Measurements from ENCODE around the gene IPO5. TPM values are rescaled to one million over a fixed set of nuclear protein-coding genes. Genes with fewer than 3 reads are reported as not detected.

The IPO5 gene
- total and polyA plus RNA-seq, 2 of the 8 experiments (the other 6 are each of a cell fraction or from before 2014, with no cell fraction given) = 143 to 410 TPM

DNA sequence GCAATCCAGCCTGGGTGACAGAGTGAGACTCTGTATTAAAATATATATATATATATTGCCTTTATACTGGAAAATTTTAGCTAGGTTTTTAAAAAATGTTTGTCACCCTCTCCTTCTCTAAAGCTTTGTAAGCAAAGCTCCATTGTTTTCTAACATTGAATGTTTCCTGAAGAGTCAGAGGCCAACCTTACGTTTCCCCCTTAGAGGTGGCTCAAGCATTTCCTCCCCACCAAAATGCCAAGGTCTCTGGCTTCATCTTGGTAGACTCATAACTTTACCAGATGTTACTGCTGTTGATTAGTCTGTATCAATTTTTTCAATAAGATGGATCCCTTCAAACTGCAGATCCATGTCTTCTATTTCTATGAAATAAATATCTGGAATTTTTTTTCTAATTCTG, 25.2 kb upstream of the IPO5 start (continued):
- TF ChIP-seq, protein P1, sequence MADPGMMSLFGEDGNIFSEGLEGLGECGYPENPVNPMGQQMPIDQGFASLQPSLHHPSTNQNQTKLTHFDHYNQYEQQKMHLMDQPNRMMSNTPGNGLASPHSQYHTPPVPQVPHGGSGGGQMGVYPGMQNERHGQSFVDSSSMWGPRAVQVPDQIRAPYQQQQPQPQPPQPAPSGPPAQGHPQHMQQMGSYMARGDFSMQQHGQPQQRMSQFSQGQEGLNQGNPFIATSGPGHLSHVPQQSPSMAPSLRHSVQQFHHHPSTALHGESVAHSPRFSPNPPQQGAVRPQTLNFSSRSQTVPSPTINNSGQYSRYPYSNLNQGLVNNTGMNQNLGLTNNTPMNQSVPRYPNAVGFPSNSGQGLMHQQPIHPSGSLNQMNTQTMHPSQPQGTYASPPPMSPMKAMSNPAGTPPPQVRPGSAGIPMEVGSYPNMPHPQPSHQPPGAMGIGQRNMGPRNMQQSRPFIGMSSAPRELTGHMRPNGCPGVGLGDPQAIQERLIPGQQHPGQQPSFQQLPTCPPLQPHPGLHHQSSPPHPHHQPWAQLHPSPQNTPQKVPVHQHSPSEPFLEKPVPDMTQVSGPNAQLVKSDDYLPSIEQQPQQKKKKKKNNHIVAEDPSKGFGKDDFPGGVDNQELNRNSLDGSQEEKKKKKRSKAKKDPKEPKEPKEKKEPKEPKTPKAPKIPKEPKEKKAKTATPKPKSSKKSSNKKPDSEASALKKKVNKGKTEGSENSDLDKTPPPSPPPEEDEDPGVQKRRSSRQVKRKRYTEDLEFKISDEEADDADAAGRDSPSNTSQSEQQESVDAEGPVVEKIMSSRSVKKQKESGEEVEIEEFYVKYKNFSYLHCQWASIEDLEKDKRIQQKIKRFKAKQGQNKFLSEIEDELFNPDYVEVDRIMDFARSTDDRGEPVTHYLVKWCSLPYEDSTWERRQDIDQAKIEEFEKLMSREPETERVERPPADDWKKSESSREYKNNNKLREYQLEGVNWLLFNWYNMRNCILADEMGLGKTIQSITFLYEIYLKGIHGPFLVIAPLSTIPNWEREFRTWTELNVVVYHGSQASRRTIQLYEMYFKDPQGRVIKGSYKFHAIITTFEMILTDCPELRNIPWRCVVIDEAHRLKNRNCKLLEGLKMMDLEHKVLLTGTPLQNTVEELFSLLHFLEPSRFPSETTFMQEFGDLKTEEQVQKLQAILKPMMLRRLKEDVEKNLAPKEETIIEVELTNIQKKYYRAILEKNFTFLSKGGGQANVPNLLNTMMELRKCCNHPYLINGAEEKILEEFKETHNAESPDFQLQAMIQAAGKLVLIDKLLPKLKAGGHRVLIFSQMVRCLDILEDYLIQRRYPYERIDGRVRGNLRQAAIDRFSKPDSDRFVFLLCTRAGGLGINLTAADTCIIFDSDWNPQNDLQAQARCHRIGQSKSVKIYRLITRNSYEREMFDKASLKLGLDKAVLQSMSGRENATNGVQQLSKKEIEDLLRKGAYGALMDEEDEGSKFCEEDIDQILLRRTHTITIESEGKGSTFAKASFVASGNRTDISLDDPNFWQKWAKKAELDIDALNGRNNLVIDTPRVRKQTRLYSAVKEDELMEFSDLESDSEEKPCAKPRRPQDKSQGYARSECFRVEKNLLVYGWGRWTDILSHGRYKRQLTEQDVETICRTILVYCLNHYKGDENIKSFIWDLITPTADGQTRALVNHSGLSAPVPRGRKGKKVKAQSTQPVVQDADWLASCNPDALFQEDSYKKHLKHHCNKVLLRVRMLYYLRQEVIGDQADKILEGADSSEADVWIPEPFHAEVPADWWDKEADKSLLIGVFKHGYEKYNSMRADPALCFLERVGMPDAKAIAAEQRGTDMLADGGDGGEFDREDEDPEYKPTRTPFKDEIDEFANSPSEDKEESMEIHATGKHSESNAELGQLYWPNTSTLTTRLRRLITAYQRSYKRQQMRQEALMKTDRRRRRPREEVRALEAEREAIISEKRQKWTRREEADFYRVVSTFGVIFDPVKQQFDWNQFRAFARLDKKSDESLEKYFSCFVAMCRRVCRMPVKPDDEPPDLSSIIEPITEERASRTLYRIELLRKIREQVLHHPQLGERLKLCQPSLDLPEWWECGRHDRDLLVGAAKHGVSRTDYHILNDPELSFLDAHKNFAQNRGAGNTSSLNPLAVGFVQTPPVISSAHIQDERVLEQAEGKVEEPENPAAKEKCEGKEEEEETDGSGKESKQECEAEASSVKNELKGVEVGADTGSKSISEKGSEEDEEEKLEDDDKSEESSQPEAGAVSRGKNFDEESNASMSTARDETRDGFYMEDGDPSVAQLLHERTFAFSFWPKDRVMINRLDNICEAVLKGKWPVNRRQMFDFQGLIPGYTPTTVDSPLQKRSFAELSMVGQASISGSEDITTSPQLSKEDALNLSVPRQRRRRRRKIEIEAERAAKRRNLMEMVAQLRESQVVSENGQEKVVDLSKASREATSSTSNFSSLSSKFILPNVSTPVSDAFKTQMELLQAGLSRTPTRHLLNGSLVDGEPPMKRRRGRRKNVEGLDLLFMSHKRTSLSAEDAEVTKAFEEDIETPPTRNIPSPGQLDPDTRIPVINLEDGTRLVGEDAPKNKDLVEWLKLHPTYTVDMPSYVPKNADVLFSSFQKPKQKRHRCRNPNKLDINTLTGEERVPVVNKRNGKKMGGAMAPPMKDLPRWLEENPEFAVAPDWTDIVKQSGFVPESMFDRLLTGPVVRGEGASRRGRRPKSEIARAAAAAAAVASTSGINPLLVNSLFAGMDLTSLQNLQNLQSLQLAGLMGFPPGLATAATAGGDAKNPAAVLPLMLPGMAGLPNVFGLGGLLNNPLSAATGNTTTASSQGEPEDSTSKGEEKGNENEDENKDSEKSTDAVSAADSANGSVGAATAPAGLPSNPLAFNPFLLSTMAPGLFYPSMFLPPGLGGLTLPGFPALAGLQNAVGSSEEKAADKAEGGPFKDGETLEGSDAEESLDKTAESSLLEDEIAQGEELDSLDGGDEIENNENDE (IDR thresholded peaks at IDR 0.05; ENCODE audit: insufficient replicate concordance, low read length) = no peak
- no peak for TF ChIP-seq CHD1 (IDR thresholded peaks at IDR 0.05; ENCODE audit: low read depth, low read length)
